Measurements from ENCODE around the gene STPG4. TPM values are rescaled to one million over a fixed set of nuclear protein-coding genes. Genes with fewer than 3 reads are reported as not detected.

The STPG4 gene
- total RNA-seq, 2 donors from 2014 or later = 0.15 to 0.42 TPM

DNA sequence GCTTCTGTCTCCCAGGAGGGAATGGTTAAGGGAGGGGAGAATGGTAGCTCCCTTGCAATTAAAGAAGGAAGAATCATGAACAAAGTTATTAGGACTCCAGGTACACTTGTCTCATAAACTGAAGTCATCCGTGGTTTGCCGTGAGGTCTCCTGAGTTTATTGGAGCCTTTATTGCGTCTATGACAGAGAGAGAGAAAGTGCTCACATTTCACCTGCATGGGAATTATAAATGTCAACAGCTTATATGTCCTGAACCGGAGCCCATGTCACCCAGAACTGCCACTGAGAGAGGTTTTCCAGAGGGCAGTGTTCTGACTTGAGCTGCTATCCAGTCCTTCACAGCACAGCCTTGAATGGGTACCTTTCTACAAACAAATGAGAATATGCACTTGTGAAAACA lies 104.3 kb downstream of the STPG4 start:
- no peak for DNase-seq
- Histone ChIP-seq H3K9ac (ENCODE audit: extremely low read depth, low read length, poor library complexity, severe bottlenecking) (no peak overlapping the region), H3K27me3 (ENCODE audit: control insufficient read depth, insufficient read depth, low read length, poor library complexity, severe bottlenecking) (no peaks in the 10 kb centered on the region), H3K27ac (ENCODE audit: low read depth, low read length) (no peak overlapping the region), H3K4me1 (ENCODE audit: control insufficient read depth, insufficient read depth, low read length) (no peaks in the 10 kb centered on the region), H3K9me3 (ENCODE audit: control insufficient read depth, low read length) (no peaks in the 10 kb centered on the region), H3K36me3 (ENCODE audit: control insufficient read depth, insufficient read depth, low read length) (no peaks in the 10 kb centered on the region), H3K4me3 (ENCODE audit: low read length) (no peak overlapping the region)
- WGBS, 2 experiments (ENCODE audit: insufficient coverage in 1 of 2, insufficient read length in 1 of 2) = 93% methylated on average over 4 of the region's 4 CpGs
- Mint-ChIP-seq H3K4me1 (peaks cover 2% of the 10 kb centered on the region), H3K4me3 (no peak overlapping the region), H3K9me3 (no peaks in the 10 kb centered on the region), H3K27me3 (ENCODE audit: insufficient read depth) (no peaks in the 10 kb centered on the region), H3K27ac (peak overlapping the region; percentile 23), H3K36me3 (ENCODE audit: low read depth) (peaks cover 9% of the 10 kb centered on the region)
- TF ChIP-seq, protein P1, sequence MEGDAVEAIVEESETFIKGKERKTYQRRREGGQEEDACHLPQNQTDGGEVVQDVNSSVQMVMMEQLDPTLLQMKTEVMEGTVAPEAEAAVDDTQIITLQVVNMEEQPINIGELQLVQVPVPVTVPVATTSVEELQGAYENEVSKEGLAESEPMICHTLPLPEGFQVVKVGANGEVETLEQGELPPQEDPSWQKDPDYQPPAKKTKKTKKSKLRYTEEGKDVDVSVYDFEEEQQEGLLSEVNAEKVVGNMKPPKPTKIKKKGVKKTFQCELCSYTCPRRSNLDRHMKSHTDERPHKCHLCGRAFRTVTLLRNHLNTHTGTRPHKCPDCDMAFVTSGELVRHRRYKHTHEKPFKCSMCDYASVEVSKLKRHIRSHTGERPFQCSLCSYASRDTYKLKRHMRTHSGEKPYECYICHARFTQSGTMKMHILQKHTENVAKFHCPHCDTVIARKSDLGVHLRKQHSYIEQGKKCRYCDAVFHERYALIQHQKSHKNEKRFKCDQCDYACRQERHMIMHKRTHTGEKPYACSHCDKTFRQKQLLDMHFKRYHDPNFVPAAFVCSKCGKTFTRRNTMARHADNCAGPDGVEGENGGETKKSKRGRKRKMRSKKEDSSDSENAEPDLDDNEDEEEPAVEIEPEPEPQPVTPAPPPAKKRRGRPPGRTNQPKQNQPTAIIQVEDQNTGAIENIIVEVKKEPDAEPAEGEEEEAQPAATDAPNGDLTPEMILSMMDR (conservative IDR thresholded peaks at IDR 0.05) = no peak

DNA sequence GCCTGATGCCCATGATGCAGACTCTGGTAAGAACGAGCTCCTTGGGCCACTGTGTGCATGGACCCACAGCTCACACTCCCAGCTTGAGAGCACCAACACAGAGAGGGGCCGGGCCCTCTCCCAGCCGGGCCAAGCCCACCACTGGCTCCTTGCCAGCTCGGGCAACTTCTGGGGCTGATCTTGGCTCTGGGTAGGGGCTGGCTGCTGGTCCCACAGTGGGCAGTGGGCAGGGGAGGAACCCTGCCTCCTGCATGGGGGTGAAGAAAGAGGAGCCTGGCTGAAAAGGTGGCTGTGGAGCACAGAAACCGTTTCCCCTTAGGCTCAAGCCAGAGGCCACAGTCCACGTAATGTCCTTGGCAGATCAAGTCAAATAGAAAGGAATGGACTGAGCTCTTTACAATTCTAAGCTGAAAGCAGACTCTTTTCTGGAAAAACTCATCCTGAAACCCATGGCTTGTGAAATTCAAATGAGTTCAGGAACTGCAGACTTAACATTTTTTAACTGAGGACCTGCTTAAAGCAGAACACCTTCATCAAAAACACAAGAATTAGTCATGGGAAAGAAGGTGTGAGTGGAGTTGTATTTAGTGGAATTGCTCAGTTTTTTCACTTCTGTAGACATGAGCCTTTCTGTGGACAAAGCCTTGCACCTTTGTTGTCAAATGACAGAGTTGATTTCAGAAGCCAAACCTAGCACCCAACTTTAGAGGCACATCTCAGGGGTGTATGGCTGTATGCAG lies 104.9 kb downstream of the STPG4 start:
- no peaks in the 10 kb centered on the region for H3K27me3 ChIP-seq (ENCODE audit: control insufficient read depth, insufficient read depth, low read length, poor library complexity, severe bottlenecking)
- H3K27ac ChIP-seq (ENCODE audit: low read depth, low read length) = no peak overlapping the region
- Mint-ChIP-seq H3K36me3 (ENCODE audit: low read depth) (peaks cover 12% of the 10 kb centered on the region), H3K27ac (no peak overlapping the region), H3K4me1 (peaks cover 2% of the 10 kb centered on the region), H3K9me3 (no peaks in the 10 kb centered on the region), H3K27me3 (ENCODE audit: insufficient read depth) (no peaks in the 10 kb centered on the region), H3K4me3 (no peak overlapping the region)
- H3K4me1 ChIP-seq (ENCODE audit: control insufficient read depth, insufficient read depth, low read length) = no peaks in the 10 kb centered on the region
- DNase-seq = no peak
- no peak overlapping the region for H3K4me3 ChIP-seq (ENCODE audit: low read length)
- 91 to 96% methylated on average over 5 to 6 of the region's 6 CpGs for WGBS, 2 experiments (ENCODE audit: insufficient coverage in 1 of 2, insufficient read length in 1 of 2)
- H3K9me3 ChIP-seq (ENCODE audit: control insufficient read depth, low read length) = no peaks in the 10 kb centered on the region
- H3K9ac ChIP-seq (ENCODE audit: extremely low read depth, low read length, poor library complexity, severe bottlenecking) = no peak overlapping the region
- TF ChIP-seq, protein P1 (conservative IDR thresholded peaks at IDR 0.05) = no peak
- no peaks in the 10 kb centered on the region for H3K36me3 ChIP-seq (ENCODE audit: control insufficient read depth, insufficient read depth, low read length)

DNA sequence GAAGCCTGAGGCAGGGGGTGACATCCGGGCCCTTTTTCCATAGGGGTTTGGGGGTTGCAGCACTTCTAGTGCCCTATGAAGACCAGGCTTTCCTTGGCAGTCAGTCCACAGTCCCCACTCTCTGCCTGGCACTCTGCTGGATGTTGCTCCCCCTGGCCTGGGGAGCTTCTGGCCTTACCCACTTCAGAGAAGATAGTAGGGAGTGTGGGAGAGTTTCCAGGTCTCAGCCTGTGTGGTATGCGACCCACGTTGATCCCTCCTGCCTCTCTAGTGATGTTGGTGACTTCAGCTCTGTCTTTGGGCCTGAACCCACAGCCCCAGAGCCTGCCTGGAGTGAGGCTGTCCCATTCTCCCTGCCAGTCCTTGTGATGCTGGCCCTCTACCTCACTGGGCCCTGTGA lies 105.6 kb downstream of the STPG4 start:
- DNase-seq = no peak
- no peaks in the 10 kb centered on the region for H3K27me3 ChIP-seq (ENCODE audit: control insufficient read depth, insufficient read depth, low read length, poor library complexity, severe bottlenecking)
- H3K9ac ChIP-seq (ENCODE audit: extremely low read depth, low read length, poor library complexity, severe bottlenecking) = no peak overlapping the region
- TF ChIP-seq, protein P1 (conservative IDR thresholded peaks at IDR 0.05) = no peak
- peaks cover 2% of the 10 kb centered on the region for H3K4me1 Mint-ChIP-seq
- peaks cover 12% of the 10 kb centered on the region for H3K36me3 Mint-ChIP-seq (ENCODE audit: low read depth)
- no peaks in the 10 kb centered on the region for H3K36me3 ChIP-seq (ENCODE audit: control insufficient read depth, insufficient read depth, low read length)
- no peaks in the 10 kb centered on the region for H3K9me3 Mint-ChIP-seq
- H3K4me1 ChIP-seq (ENCODE audit: control insufficient read depth, insufficient read depth, low read length) = no peaks in the 10 kb centered on the region
- no peak overlapping the region for H3K4me3 ChIP-seq (ENCODE audit: low read length)
- 91% methylated on average over 3 of the region's 3 CpGs; no CpG with 5 or more reads in 1 of the 2 experiments for whole genome bisulfite sequencing, 2 experiments (ENCODE audit: insufficient coverage in 1 of 2, insufficient read length in 1 of 2)
- H3K27ac ChIP-seq (ENCODE audit: low read depth, low read length) = no peak overlapping the region
- peaks cover 1% of the 10 kb centered on the region for H3K27me3 Mint-ChIP-seq (ENCODE audit: insufficient read depth)
- no peaks in the 10 kb centered on the region for H3K9me3 ChIP-seq (ENCODE audit: control insufficient read depth, low read length)
- no peak overlapping the region for H3K27ac Mint-ChIP-seq
- H3K4me3 Mint-ChIP-seq = no peak overlapping the region
